Inferior parietal cortex (tissue), 1 donor: ENCODE results near the gene NCKAP5.

Experiments
- DNase-seq: peaks from one replicate; pipeline ENCODE4 v3.0.0-alpha.2; 2016; ENCODE audit errors: extremely low spot score

Gene NCKAP5

DNA sequence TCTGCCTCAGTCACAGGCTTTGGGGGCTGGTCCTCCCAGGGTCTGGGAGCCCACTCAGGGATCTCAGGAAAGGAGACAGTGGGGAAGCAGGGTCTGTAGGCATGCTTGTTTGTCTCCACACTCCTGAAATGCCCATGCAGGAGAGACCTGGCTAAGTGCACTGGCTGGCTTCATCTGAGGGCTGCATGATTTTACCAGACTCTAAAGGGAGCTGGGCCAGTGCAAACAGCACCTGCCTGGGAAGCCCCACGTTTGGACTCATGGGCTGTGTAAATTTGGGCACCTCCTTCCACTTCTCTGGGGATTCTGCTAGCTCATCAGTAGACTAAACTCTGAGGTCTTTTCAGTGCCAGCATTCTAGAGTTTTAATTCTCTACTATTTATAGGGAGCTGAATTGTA is 931.9 kb downstream of the NCKAP5 start:
- DNase-seq = no peak

DNA sequence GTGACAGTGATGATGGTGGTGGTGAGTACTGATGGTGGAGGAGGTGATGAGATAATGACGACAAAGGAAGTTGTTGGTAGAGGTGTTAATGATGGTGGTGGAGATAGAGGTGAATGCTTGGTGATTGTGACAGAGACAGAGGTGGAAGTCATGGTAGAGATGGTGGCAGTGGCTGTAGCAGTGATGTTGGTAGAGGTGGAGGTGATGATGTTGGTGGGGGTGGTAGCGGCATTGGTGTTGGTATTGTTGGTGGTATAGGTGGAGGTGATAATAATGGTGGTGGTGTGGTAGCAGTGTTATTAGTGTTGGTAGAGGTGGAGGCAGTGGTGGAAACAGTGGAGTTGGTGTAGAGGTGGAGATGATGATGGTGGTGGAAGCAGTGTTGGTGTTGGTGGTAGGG is 934.6 kb downstream of the NCKAP5 start:
- no peak for DNase-seq

DNA sequence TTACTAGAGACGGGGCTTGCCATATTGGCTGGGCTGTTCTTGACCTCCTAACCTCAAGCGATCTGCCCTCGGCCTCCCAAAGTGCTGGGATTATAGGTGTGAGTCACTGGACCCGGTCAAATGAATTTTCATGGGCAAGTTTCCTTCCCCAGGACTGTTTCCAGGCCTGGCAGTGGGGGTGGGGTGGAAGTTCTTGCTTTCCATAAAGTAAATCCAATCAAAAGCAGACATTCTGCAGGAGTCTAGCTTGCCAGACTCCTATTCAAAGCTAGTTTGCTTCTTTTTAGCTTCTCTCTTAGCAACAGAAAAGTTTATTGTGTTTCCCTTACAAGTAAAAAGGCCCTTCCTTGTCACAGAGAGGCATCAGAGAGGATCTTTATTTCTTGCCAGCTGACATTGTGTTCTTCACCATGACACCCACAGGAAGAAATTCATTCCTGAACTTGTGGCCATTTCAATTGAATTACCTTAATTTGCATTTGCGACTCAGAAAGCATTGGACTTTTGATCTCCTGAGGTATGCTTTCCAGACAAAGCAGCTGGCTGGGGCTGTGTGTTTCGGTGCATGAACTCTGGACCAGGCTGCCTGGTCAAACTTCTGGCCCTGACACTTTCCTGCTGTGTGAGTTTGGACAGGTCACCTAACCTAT is 936.1 kb downstream of the NCKAP5 start:
- peak; percentile 20 for DNase-seq

DNA sequence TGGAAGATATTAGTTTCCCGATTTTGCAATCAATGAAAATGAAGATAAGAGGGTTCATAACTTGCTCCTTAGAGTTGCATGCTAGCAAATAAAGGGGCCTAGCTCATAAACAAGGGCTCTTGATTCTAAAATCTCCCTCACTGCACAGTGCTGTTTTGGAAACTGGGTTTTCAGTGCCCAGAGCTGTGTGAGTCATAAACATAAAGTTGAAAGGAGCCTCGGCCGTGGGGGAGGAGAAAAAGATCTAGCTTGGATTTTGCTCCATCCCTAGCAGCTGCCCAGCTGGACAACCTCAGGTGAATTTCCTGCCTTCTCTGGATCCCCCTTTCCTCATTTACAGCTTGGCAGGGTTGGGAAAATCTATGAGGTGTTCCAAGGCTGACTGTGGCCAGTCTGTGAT is 940.7 kb downstream of the NCKAP5 start:
- DNase-seq = no peak

DNA sequence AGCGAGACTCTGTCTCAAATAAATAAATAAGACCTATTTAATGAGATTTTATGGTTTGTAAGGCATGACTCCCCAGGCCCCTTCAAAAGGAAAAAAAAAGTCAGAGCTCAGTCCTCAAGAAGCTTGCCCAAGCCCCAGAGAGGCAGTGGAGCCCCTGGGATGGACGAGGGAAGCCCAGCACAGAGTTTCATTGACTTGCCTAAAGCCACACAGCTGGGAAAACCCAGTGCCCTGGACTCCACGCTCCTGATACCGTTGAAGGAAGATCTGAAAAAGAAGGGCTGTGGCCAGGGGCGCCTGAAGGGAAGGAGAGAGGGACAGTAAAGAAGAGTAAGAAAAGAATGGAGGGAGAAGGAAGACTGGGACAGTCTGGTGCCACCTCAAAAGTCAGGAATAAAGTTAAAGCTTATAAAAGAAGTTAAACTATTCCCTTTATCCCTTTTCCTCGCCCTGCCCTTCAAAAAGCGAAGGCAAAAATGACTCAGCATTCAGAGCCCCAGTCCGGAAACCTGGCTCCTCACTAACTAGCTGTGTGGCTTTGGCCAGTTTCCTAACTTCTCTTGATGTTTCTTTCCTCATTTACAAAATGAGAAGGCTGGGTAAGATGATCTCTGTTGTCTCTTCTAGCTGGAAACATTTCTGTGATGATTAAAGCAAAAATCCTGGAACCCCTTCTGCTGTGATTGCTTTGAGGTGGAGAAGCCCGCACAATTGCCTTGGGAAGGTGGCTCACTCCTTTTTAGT is 945.0 kb downstream of the NCKAP5 start:
- no peak for DNase-seq
